Gastroesophageal sphincter (tissue), 4 donors: ENCODE results near the gene MOK. TPM values are rescaled to one million over a fixed set of nuclear protein-coding genes. Genes with fewer than 3 reads are reported as not detected.

ENCODE experiments used
- ATAC-seq: fragments of 150-250 bp; one replicate; pipeline ENCODE4 v1.9.1; 2016; ENCODE audit warnings: mild to moderate bottlenecking, moderate library complexity
- H3K27ac ChIP-seq, 4 donors: fragments of 200-600 bp; sonication (generic) in 3 of 4; 1 replicate in 3 of 4; 2 replicates in 1 of 4; pipeline ENCODE4 v1.5.1; 2016 to 2019
- H3K27me3 ChIP-seq: fragments of 200-600 bp; sonication (generic); one replicate; pipeline ENCODE4 v1.5.1; 2019
- H3K36me3 ChIP-seq, 2 donors: fragments of 200-600 bp; sonication (generic); one replicate each; pipeline ENCODE4 v1.5.1; 2019; ENCODE audit warnings: control low read depth in 1 of 2
- H3K4me1 ChIP-seq, 3 donors: fragments of 200-600 bp; sonication (generic); 1 replicate in 2 of 3; 2 replicates in 1 of 3; pipeline ENCODE4 v1.5.1; 2016 to 2019; ENCODE audit warnings: control low read depth in 2 of 3
- H3K4me3 ChIP-seq, 2 donors: fragments of 200-600 bp; sonication (generic); one replicate each; pipeline ENCODE4 v1.5.1; 2019; ENCODE audit warnings: mild to moderate bottlenecking in 1 of 2, moderate library complexity in 1 of 2
- H3K9me3 ChIP-seq, 3 donors: fragments of 200-600 bp; sonication (generic); one replicate each; pipeline ENCODE4 v1.5.1; 2017 to 2019; ENCODE audit warnings: control low read depth in 2 of 3
- CTCF ChIP-seq, 4 experiments: fragments of 200-600 bp in 2 of 4; fragments of 450-650 bp in 2 of 4; sonication (generic) in 1 of 4; IDR thresholded peaks; one replicate each; pipeline ENCODE4 v1.5.1; 2017 to 2019; ENCODE audit warnings: antibody characterized with exemption in 4 of 4, mild to moderate bottlenecking in 2 of 4, moderate library complexity in 2 of 4
- EP300 ChIP-seq: sonication (generic); formaldehyde crosslinking; IDR thresholded peaks from one replicate; pipeline ENCODE4 v1.6.1; 2017; ENCODE audit warnings: antibody characterized with exemption, mild to moderate bottlenecking
- POLR2A ChIP-seq, 2 donors: fragments of 450-650 bp; IDR thresholded peaks; one replicate each; pipeline ENCODE4 v1.6.1; 2017; ENCODE audit warnings: antibody characterized with exemption in 2 of 2, mild to moderate bottlenecking in 2 of 2, moderate library complexity in 1 of 2
- POLR2AphosphoS5 ChIP-seq: sonication (generic); formaldehyde crosslinking; IDR thresholded peaks from one replicate; pipeline ENCODE4 v1.6.1; 2017; ENCODE audit warnings: antibody characterized with exemption
- WGBS, 2 donors: methylation state at CpG; one replicate each; pipeline ENCODE4 v1.1.5; 2018; ENCODE audit warnings: low coverage in 1 of 2; 5-methylcytosine and 5-hydroxymethylcytosine counted together
- total RNA-seq, 4 donors: library from RNA; depleted of rRNA; stranded (reverse); fragments of >200 nt; gene quantifications; one replicate each; pipeline ENCODE4 v1.1.0, GENCODE V29; 2016

The MOK gene
- total RNA-seq, 4 donors from 2014 or later, result 10.6 to 15.4 (median 10.7) TPM

- no peaks in the 10 kb centered on the region for H3K9me3 ChIP-seq
- no peak overlapping the region for H3K4me3 ChIP-seq
- no peak overlapping the region for H3K27ac ChIP-seq
- peaks cover 0 to 50% of the 10 kb centered on the region in 2 donors for H3K36me3 ChIP-seq
- H3K27me3 ChIP-seq, result no peaks in the 10 kb centered on the region
- H3K4me1 ChIP-seq, result no peaks in the 10 kb centered on the region
- no peak for TF ChIP-seq POLR2A (IDR thresholded peaks at IDR 0.05)
- ATAC-seq, result no peak
- 76 to 86% methylated on average over 3 to 8 of the region's 15 CpGs for WGBS, 2 donors
Measured at GRCh38 chr14:102225936-102226335, 79.0 kb downstream of the MOK start.

GRCh38 chr14:102225386-102225785 is 79.6 kb downstream of the MOK start:
- TF ChIP-seq POLR2AphosphoS5, result no peak
- WGBS, 2 donors, result 80 to 100% methylated on average over 1 to 3 of the region's 7 CpGs
- Histone ChIP-seq H3K36me3 (peaks cover 0 to 48% of the 10 kb centered on the region in 2 donors), H3K9me3 (no peaks in the 10 kb centered on the region), H3K27me3 (no peaks in the 10 kb centered on the region), H3K4me1 (no peaks in the 10 kb centered on the region), H3K27ac (no peak overlapping the region), H3K4me3 (no peak overlapping the region)
- no peak for ATAC-seq

- no peak for TF ChIP-seq CTCF (IDR thresholded peaks at IDR 0.05)
- no peak for TF ChIP-seq POLR2AphosphoS5
- no peak for TF ChIP-seq POLR2A (IDR thresholded peaks at IDR 0.05)
- peaks cover 0 to 49% of the 10 kb centered on the region in 2 donors for H3K36me3 ChIP-seq
- no peaks in the 10 kb centered on the region for H3K9me3 ChIP-seq
- no peaks in the 10 kb centered on the region for H3K27me3 ChIP-seq
- no peak for ATAC-seq
- H3K4me1 ChIP-seq, result peaks cover 0 to 2% (median 0%) of the 10 kb centered on the region in 3 donors
- H3K27ac ChIP-seq, result no peak overlapping the region
- WGBS, 2 donors, result 83% methylated on average over 6 of the region's 6 CpGs; no CpG with 5 or more reads in 1 of the 2 donors
- no peak overlapping the region for H3K4me3 ChIP-seq
Measured at GRCh38 chr14:102223682-102224081, 81.3 kb downstream of the MOK start.

- Histone ChIP-seq H3K9me3 (no peaks in the 10 kb centered on the region), H3K36me3 (peaks cover 0 to 51% of the 10 kb centered on the region in 2 donors), H3K27ac (no peak overlapping the region), H3K4me3 (no peak overlapping the region), H3K27me3 (no peaks in the 10 kb centered on the region), H3K4me1 (peaks cover 0 to 10% (median 0%) of the 10 kb centered on the region in 3 donors)
- TF ChIP-seq POLR2AphosphoS5 (no peak), POLR2A (IDR thresholded peaks at IDR 0.05) (no peak), EP300 (no peak), CTCF (IDR thresholded peaks at IDR 0.05) (no peak)
- 90 to 100% methylated on average over 4 to 8 of the region's 28 CpGs for WGBS, 2 donors
- no peak for ATAC-seq
Measured at GRCh38 chr14:102222751-102223150, 82.2 kb downstream of the MOK start.

GRCh38 chr14:102222009-102222575 is 82.9 kb downstream of the MOK start:
- no peak overlapping the region for H3K4me3 ChIP-seq
- no peak for ATAC-seq
- peaks cover 0 to 56% of the 10 kb centered on the region in 2 donors for H3K36me3 ChIP-seq
- H3K4me1 ChIP-seq, result peaks cover 0 to 10% (median 0%) of the 10 kb centered on the region in 3 donors
- no peak overlapping the region for H3K27ac ChIP-seq
- no peaks in the 10 kb centered on the region for H3K27me3 ChIP-seq
- 60 to 83% methylated on average over 1 of the region's 13 CpGs for WGBS, 2 donors
- no peaks in the 10 kb centered on the region for H3K9me3 ChIP-seq
- TF ChIP-seq CTCF (IDR thresholded peaks at IDR 0.05) (no peak), POLR2A (IDR thresholded peaks at IDR 0.05) (no peak), EP300 (no peak), POLR2AphosphoS5 (no peak)

GRCh38 chr14:102221026-102221425 is 83.9 kb downstream of the MOK start:
- Histone ChIP-seq H3K4me1 (peaks cover 0 to 12% (median 0%) of the 10 kb centered on the region in 3 donors), H3K36me3 (peaks cover 0 to 58% of the 10 kb centered on the region in 2 donors), H3K27ac (peak overlapping the region in 1 of 4 donors; percentile 24), H3K27me3 (no peaks in the 10 kb centered on the region), H3K4me3 (no peak overlapping the region), H3K9me3 (no peaks in the 10 kb centered on the region)
- no CpG with 5 or more reads among the region's 7 CpGs for WGBS, 2 donors
- no peak for TF ChIP-seq POLR2A (IDR thresholded peaks at IDR 0.05)
- TF ChIP-seq POLR2AphosphoS5, result no peak
- TF ChIP-seq CTCF (IDR thresholded peaks at IDR 0.05), result no peak
- TF ChIP-seq EP300, result no peak
- no peak for ATAC-seq
